ENCODE measurements around the gene TRIO.

Gene TRIO

GRCh38 chr5:14277385-14278320 lies 134.5 kb downstream of the TRIO start:
- TF ChIP-seq CTCF (IDR thresholded peaks at IDR 0.05; ENCODE audit: insufficient read depth, low read length, poor library complexity, severe bottlenecking) = peak; percentile 16

GRCh38 chr5:14280294-14280854 lies 137.2 kb downstream of the TRIO start:
- TF ChIP-seq CTCF (IDR thresholded peaks at IDR 0.05; ENCODE audit: insufficient read depth, low read length, poor library complexity, severe bottlenecking) = no peak
- Histone ChIP-seq H3K27me3 (replicated peaks; ENCODE audit: control insufficient read depth, insufficient read depth, low read length) (no peaks in the 10 kb centered on the region), H3K4me3 (replicated peaks; ENCODE audit: low read depth, low read length) (no peak overlapping the region), H3K36me3 (ENCODE audit: control insufficient read depth, insufficient read depth, low read length) (peaks cover 10% of the 10 kb centered on the region)
- no peak for DNase-seq (ENCODE audit: extremely low read depth, insufficient read length)

More at GRCh38 chr5:14277385-14278320, 134.5 kb downstream of the TRIO start:
- peak overlapping the region; percentile 4; the same call in 1 of the 2 replicates for H3K4me3 ChIP-seq (replicated peaks; ENCODE audit: low read depth, low read length)
- DNase-seq (ENCODE audit: extremely low read depth, insufficient read length) = no peak
- H3K36me3 ChIP-seq (ENCODE audit: control insufficient read depth, insufficient read depth, low read length) = peaks cover 3% of the 10 kb centered on the region
- no peaks in the 10 kb centered on the region for H3K27me3 ChIP-seq (replicated peaks; ENCODE audit: control insufficient read depth, insufficient read depth, low read length)

- Histone ChIP-seq H3K27me3 (replicated peaks; ENCODE audit: control insufficient read depth, insufficient read depth, low read length) (no peaks in the 10 kb centered on the region), H3K36me3 (ENCODE audit: control insufficient read depth, insufficient read depth, low read length) (peaks cover 13% of the 10 kb centered on the region), H3K4me3 (replicated peaks; ENCODE audit: low read depth, low read length) (no peak overlapping the region)
- DNase-seq (ENCODE audit: extremely low read depth, insufficient read length) = no peak
- TF ChIP-seq CTCF (IDR thresholded peaks at IDR 0.05; ENCODE audit: insufficient read depth, low read length, poor library complexity, severe bottlenecking) = no peak
Observed at GRCh38 chr5:14281746-14282181, 138.6 kb downstream of the TRIO start.

DNA sequence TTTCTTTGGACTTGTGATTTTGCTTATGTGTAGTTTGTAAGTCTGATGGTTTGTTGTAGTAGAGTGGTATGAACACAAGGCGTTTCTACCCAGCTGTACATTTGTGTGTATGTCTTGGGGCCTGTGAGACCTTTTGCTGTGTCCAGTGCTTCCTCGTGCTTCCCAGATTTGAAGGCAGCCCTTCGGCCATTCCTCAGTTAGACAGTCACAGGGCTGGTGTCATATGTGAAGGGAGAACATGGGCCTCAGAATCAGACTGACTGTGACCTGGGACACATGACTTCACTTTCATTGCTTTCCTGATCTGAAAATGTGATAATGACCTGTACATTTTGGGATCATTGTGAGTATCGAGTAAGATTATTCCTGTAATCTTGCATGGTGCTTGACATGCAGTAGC lies 140.0 kb downstream of the TRIO start:
- Histone ChIP-seq H3K36me3 (ENCODE audit: control insufficient read depth, insufficient read depth, low read length) (peaks cover 17% of the 10 kb centered on the region), H3K4me3 (replicated peaks; ENCODE audit: low read depth, low read length) (no peak overlapping the region), H3K27me3 (replicated peaks; ENCODE audit: control insufficient read depth, insufficient read depth, low read length) (no peaks in the 10 kb centered on the region)
- TF ChIP-seq CTCF (IDR thresholded peaks at IDR 0.05; ENCODE audit: insufficient read depth, low read length, poor library complexity, severe bottlenecking) = no peak
- no peak for DNase-seq (ENCODE audit: extremely low read depth, insufficient read length)

DNA sequence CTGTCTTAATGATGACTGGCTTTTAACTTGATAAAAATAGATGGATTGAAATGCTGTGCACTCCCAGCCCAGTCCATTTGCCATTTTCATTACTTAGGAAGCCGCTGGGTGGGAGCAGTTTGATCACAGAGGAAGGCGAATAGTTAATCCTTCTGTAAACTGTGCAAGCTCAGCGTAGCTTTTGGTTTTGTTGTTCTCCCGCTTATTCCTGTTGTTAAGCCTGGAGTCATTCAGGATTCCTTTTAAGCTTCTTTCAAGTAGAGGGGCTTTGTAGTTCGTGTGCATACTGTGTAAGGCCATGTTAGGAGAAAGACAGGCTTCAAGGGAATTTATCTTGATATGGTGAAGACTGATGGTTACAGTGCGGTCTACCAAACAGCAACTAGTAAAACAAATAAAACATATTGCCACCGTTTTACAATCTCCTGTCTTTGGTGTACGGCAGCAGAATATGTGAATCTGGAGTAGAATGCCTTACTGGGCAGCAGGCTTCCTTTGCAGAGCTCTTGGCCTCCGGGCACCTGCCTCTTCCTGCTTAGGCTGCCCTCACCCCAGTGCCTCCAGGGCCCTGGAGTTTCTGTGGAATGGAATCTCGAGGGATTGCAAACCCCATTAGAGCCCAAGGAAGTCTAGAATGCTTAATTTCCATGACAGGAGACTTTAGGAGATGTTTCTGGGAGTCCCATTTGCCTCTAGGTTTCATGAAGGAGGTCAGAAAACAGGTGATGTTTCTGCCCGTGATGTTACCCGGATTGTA lies 141.4 kb downstream of the TRIO start:
- no peaks in the 10 kb centered on the region for H3K27me3 ChIP-seq (replicated peaks; ENCODE audit: control insufficient read depth, insufficient read depth, low read length)
- no peak for DNase-seq (ENCODE audit: extremely low read depth, insufficient read length)
- H3K4me3 ChIP-seq (replicated peaks; ENCODE audit: low read depth, low read length) = no peak overlapping the region
- peaks cover 21% of the 10 kb centered on the region for H3K36me3 ChIP-seq (ENCODE audit: control insufficient read depth, insufficient read depth, low read length)
- no peak for TF ChIP-seq CTCF (IDR thresholded peaks at IDR 0.05; ENCODE audit: insufficient read depth, low read length, poor library complexity, severe bottlenecking)
